ENCODE results near the gene DCXR. TPM values are rescaled to one million over a fixed set of nuclear protein-coding genes. Genes with fewer than 3 reads are reported as not detected.

Gene DCXR
- total and polyA plus RNA-seq, 2 of the 13 experiments (the other 11 are each of a cell fraction or from before 2014, with no cell fraction given) = 287 to 311 TPM

- no peak for FAIRE-seq
- in situ Hi-C loops (cut with HindIII; ENCODE audit: extremely low pct_ligation_motif_present, low pct_unique_long_range_greater_than_20kb) (no loop called here), intact Hi-C loops (cut with micrococcal nuclease; ENCODE audit: unreplicated experiment) (no loop called here)
- H3K4me3 ChIP-seq (replicated peaks in 1 of 3; ENCODE audit: insufficient read depth in 1 of 3, low read depth in 2 of 3, low read length in 3 of 3) = no peak overlapping the region
- H4K20me1 ChIP-seq (ENCODE audit: insufficient read depth, low read length) = peaks cover 69% of the 10 kb centered on the region
- H2AFZ ChIP-seq (ENCODE audit: low read length) = no peak overlapping the region
- CTCF ChIA-PET (ENCODE audit: low intra/inter-chr PET ratio, low total read pairs) = no interaction called here
- H3K4me2 ChIP-seq (ENCODE audit: low read depth, low read length) = no peak overlapping the region
- no peak overlapping the region for H3K27ac ChIP-seq (ENCODE audit: extremely low read length, insufficient read depth, low read length)
- H3K36me3 ChIP-seq (replicated peaks in 1 of 2; ENCODE audit: control insufficient read depth in 1 of 2, insufficient read depth in 2 of 2, low read length in 2 of 2) = peaks cover 84 to 96% of the 10 kb centered on the region in 2 experiments
- no peak for ATAC-seq
- peaks cover 5% of the 10 kb centered on the region for H3K79me2 ChIP-seq (ENCODE audit: insufficient read depth, low read length)
- POLR2A ChIA-PET = no interaction called here
- WGBS (ENCODE audit: low lambda C conversion rate) = 96% methylated on average over 55 of the region's 55 CpGs
- H3K27me3 ChIP-seq (ENCODE audit: control insufficient read depth in 1 of 2, insufficient read depth in 2 of 2, low read length in 2 of 2) = no peaks in the 10 kb centered on the region
- BruUV-seq (replicated peaks) = no TSS peak
- no peak for DNase-seq (ENCODE audit: low spot score)
- no peaks in the 10 kb centered on the region for H3K9me3 ChIP-seq (ENCODE audit: low read length)
- no peak overlapping the region for H3K9ac ChIP-seq (ENCODE audit: insufficient read depth, low read depth, low read length)
- H3K4me1 ChIP-seq (ENCODE audit: insufficient read depth, low read length) = no peaks in the 10 kb centered on the region
- TF ChIP-seq BORCS8-MEF2B (CRISPR knock-in tag; IDR thresholded peaks at IDR 0.05) = peak; percentile 53; the same call in 1 of the 2 replicates
- TF ChIP-seq POGK (CRISPR knock-in tag; conservative IDR thresholded peaks at IDR 0.05) = no peak
- peak; percentile 79 for TF ChIP-seq ZKSCAN1 (IDR thresholded peaks at IDR 0.05; ENCODE audit: low read length)
- peak; percentile 37; the same call in 1 of the 2 replicates for TF ChIP-seq POLR2AphosphoS2 (IDR thresholded peaks at IDR 0.05; ENCODE audit: low read depth, low read length)
- peak in 1 of 2 experiments; percentile 63; a peak in 2 of 4 replicates for TF ChIP-seq POLR2A (IDR thresholded peaks at IDR 0.05; ENCODE audit: insufficient read depth in 1 of 2, low read depth in 2 of 2, low read length in 2 of 2)
- peak; percentile 32; the same call in 1 of the 2 replicates for TF ChIP-seq TMF1 (CRISPR knock-in tag; IDR thresholded peaks at IDR 0.05; ENCODE audit: low read depth)
- TF ChIP-seq ZNF547 (CRISPR knock-in tag; IDR thresholded peaks at IDR 0.05) = 0 out of 2 replicates have a peak, but pooled peaks have one; percentile 29
- TF ChIP-seq HOXA3 (CRISPR knock-in tag; IDR thresholded peaks at IDR 0.05) = 0 out of 2 replicates have a peak, but pooled peaks have one; percentile 53
- peak; percentile 18; the same call in 1 of the 2 replicates for TF ChIP-seq MYC (CRISPR knock-in tag; IDR thresholded peaks at IDR 0.05; ENCODE audit: borderline replicate concordance)
- no peak for TF ChIP-seq ZNF709 (CRISPR knock-in tag; IDR thresholded peaks at IDR 0.05)
- TF ChIP-seq SSRP1 (CRISPR knock-in tag; IDR thresholded peaks at IDR 0.05) = peak; percentile 25; the same call in 1 of the 2 replicates
- TF ChIP-seq ATF7 (IDR thresholded peaks at IDR 0.05) = no peak
- peak; percentile 23; the same call in 1 of the 2 replicates for TF ChIP-seq ATF7 (CRISPR knock-in tag; IDR thresholded peaks at IDR 0.05)
- no peak for TF ChIP-seq ZNF329 (CRISPR knock-in tag; IDR thresholded peaks at IDR 0.05; ENCODE audit: low read depth)
- no peak for TF ChIP-seq ZNF451 (CRISPR knock-in tag; IDR thresholded peaks at IDR 0.05)
- TF ChIP-seq EED (CRISPR knock-in tag; IDR thresholded peaks at IDR 0.05) = 0 out of 2 replicates have a peak, but pooled peaks have one; percentile 23
- TF ChIP-seq GTF3A (CRISPR knock-in tag; conservative IDR thresholded peaks at IDR 0.05) = no peak
- TF ChIP-seq TOPORS (CRISPR knock-in tag; IDR thresholded peaks at IDR 0.05) = 0 out of 2 replicates have a peak, but pooled peaks have one; percentile 20
- 0 out of 2 replicates have a peak, but pooled peaks have one; percentile 42 for TF ChIP-seq ZHX1 (CRISPR knock-in tag; IDR thresholded peaks at IDR 0.05; ENCODE audit: low read depth)
- TF ChIP-seq RBFOX2 (IDR thresholded peaks at IDR 0.05; ENCODE audit: low read depth, low read length) = peak; percentile 89
- TF ChIP-seq HOXA9 (CRISPR knock-in tag; IDR thresholded peaks at IDR 0.05; ENCODE audit: borderline replicate concordance) = 0 out of 2 replicates have a peak, but pooled peaks have one; percentile 25
Observed at GRCh38 chr17:82083533-82084359, 46.2 kb upstream of the DCXR start.
